Activated CD4-positive, alpha-beta T cell treated with anti-CD3 and anti-CD28 coated beads, Interleukin-2, amount 10 ng/mL, durations not matched to agents 7 days and 5 days (primary cell): Measurements from ENCODE around the gene SEC16B. TPM values are rescaled to one million over a fixed set of nuclear protein-coding genes. Genes with fewer than 3 reads are reported as not detected.
A peak's percentile ranks its signal among the peaks of the same experiment; 100 is the strongest.

ENCODE experiments used
- CTCF ChIA-PET: fragments of 350-600 bp; sonication (Branson Sonifier 250); formaldehyde crosslinking; loops from one replicate; lab custom pipeline; 2021; ENCODE audit warnings: antibody characterized with exemption; lab: Charles Lee
- POLR2A ChIA-PET: fragments of 350-600 bp; sonication (Branson Sonifier 250); formaldehyde crosslinking; loops from one replicate; lab custom pipeline; 2021; ENCODE audit warnings: antibody characterized with exemption; lab: Charles Lee
- DNase-seq: peaks from one replicate; pipeline ENCODE4 v3.0.0-alpha.2; 2020
- H3K27ac Mint-ChIP-seq: one replicate; pipeline ENCODE4 v1.8.0; 2021; ENCODE audit warnings: mild to moderate bottlenecking, moderate library complexity, mixed read lengths
- H3K27me3 Mint-ChIP-seq: one replicate; pipeline ENCODE4 v1.8.0; 2021; ENCODE audit warnings: mixed read lengths
- H3K36me3 Mint-ChIP-seq: one replicate; pipeline ENCODE4 v1.8.0; 2021; ENCODE audit warnings: low read depth, mixed read lengths
- H3K4me1 Mint-ChIP-seq: one replicate; pipeline ENCODE4 v1.8.0; 2021; ENCODE audit warnings: mixed read lengths
- H3K4me3 Mint-ChIP-seq: one replicate; pipeline ENCODE4 v1.8.0; 2021; ENCODE audit warnings: mild to moderate bottlenecking, moderate library complexity, mixed read lengths
- H3K9me3 Mint-ChIP-seq: one replicate; pipeline ENCODE4 v1.8.0; 2021; ENCODE audit warnings: mixed read lengths
- total RNA-seq, 2 experiments: library from RNA; stranded (reverse); gene quantifications; one replicate each; pipeline ENCODE4 v1.2.3, GENCODE V29; 2021

SEC16B gene
- total RNA-seq, 2 experiments from 2014 or later, result 0.23 TPM; not detected in 1

- Mint-ChIP-seq H3K36me3 (no peaks in the 10 kb centered on the region), H3K27me3 (no peaks in the 10 kb centered on the region), H3K4me1 (no peaks in the 10 kb centered on the region), H3K27ac (no peak overlapping the region), H3K4me3 (no peak overlapping the region), H3K9me3 (no peaks in the 10 kb centered on the region)
- no peak for DNase-seq
- ChIA-PET POLR2A (no interaction called here), CTCF (no interaction called here)
Measured at GRCh38 chr1:177966199-177966598, 3.7 kb downstream of the SEC16B start.

GRCh38 chr1:177965293-177965692, 4.6 kb downstream of the SEC16B start:
- H3K4me1 Mint-ChIP-seq, result no peaks in the 10 kb centered on the region
- CTCF ChIA-PET, result no interaction called here
- POLR2A ChIA-PET, result no interaction called here
- no peaks in the 10 kb centered on the region for H3K36me3 Mint-ChIP-seq
- no peaks in the 10 kb centered on the region for H3K9me3 Mint-ChIP-seq
- no peak overlapping the region for H3K4me3 Mint-ChIP-seq
- no peak for DNase-seq
- no peak overlapping the region for H3K27ac Mint-ChIP-seq
- no peaks in the 10 kb centered on the region for H3K27me3 Mint-ChIP-seq

GRCh38 chr1:177964336-177964735, 5.5 kb downstream of the SEC16B start:
- no peaks in the 10 kb centered on the region for H3K36me3 Mint-ChIP-seq
- H3K27me3 Mint-ChIP-seq, result no peaks in the 10 kb centered on the region
- POLR2A ChIA-PET, result no interaction called here
- no peak overlapping the region for H3K4me3 Mint-ChIP-seq
- CTCF ChIA-PET, result no interaction called here
- H3K9me3 Mint-ChIP-seq, result no peaks in the 10 kb centered on the region
- H3K4me1 Mint-ChIP-seq, result no peaks in the 10 kb centered on the region
- H3K27ac Mint-ChIP-seq, result no peak overlapping the region
- DNase-seq, result no peak

GRCh38 chr1:177960939-177961622, 8.8 kb downstream of the SEC16B start:
- Mint-ChIP-seq H3K4me3 (no peak overlapping the region), H3K36me3 (no peaks in the 10 kb centered on the region), H3K4me1 (no peaks in the 10 kb centered on the region), H3K27me3 (no peaks in the 10 kb centered on the region), H3K27ac (no peak overlapping the region), H3K9me3 (no peaks in the 10 kb centered on the region)
- no peak for DNase-seq
- ChIA-PET CTCF (no interaction called here), POLR2A (no interaction called here)

GRCh38 chr1:177959811-177960515, 9.9 kb downstream of the SEC16B start:
- H3K9me3 Mint-ChIP-seq, result no peaks in the 10 kb centered on the region
- H3K27ac Mint-ChIP-seq, result no peak overlapping the region
- CTCF ChIA-PET, result no interaction called here
- H3K4me1 Mint-ChIP-seq, result no peaks in the 10 kb centered on the region
- POLR2A ChIA-PET, result no interaction called here
- H3K36me3 Mint-ChIP-seq, result no peaks in the 10 kb centered on the region
- no peak overlapping the region for H3K4me3 Mint-ChIP-seq
- H3K27me3 Mint-ChIP-seq, result no peaks in the 10 kb centered on the region
- DNase-seq, result no peak

- H3K27ac Mint-ChIP-seq, result no peak overlapping the region
- no peak overlapping the region for H3K4me3 Mint-ChIP-seq
- ChIA-PET POLR2A (interaction anchor here (0.6 kb wide), 1 partner anchor 10 kb away, joined by 4 read pairs; no protein-coding TSS in a partner anchor), CTCF (interaction anchor here (0.5 kb wide), 1 partner anchor 25 kb away, joined by 3 read pairs; no protein-coding TSS in a partner anchor)
- H3K4me1 Mint-ChIP-seq, result no peaks in the 10 kb centered on the region
- DNase-seq, result no peak
- H3K27me3 Mint-ChIP-seq, result no peaks in the 10 kb centered on the region
- no peaks in the 10 kb centered on the region for H3K9me3 Mint-ChIP-seq
- H3K36me3 Mint-ChIP-seq, result no peaks in the 10 kb centered on the region
Measured at GRCh38 chr1:177958092-177958491, 11.8 kb downstream of the SEC16B start.

GRCh38 chr1:177954076-177954475, 15.8 kb downstream of the SEC16B start:
- no peaks in the 10 kb centered on the region for H3K36me3 Mint-ChIP-seq
- H3K9me3 Mint-ChIP-seq, result no peaks in the 10 kb centered on the region
- ChIA-PET CTCF (no interaction called here), POLR2A (no interaction called here)
- DNase-seq, result no peak
- H3K27me3 Mint-ChIP-seq, result no peaks in the 10 kb centered on the region
- no peak overlapping the region for H3K27ac Mint-ChIP-seq
- H3K4me1 Mint-ChIP-seq, result no peaks in the 10 kb centered on the region
- H3K4me3 Mint-ChIP-seq, result no peak overlapping the region

GRCh38 chr1:177953549-177953948, 16.3 kb downstream of the SEC16B start:
- Mint-ChIP-seq H3K36me3 (no peaks in the 10 kb centered on the region), H3K27me3 (no peaks in the 10 kb centered on the region), H3K4me3 (no peak overlapping the region), H3K9me3 (no peaks in the 10 kb centered on the region), H3K4me1 (no peaks in the 10 kb centered on the region), H3K27ac (no peak overlapping the region)
- DNase-seq, result no peak
- ChIA-PET POLR2A (no interaction called here), CTCF (no interaction called here)

- DNase-seq, result no peak
- no peaks in the 10 kb centered on the region for H3K36me3 Mint-ChIP-seq
- no peak overlapping the region for H3K27ac Mint-ChIP-seq
- H3K4me3 Mint-ChIP-seq, result no peak overlapping the region
- no peaks in the 10 kb centered on the region for H3K9me3 Mint-ChIP-seq
- H3K27me3 Mint-ChIP-seq, result no peaks in the 10 kb centered on the region
- ChIA-PET CTCF (interaction anchor here (0.7 kb wide), 1 partner anchor 49 kb away, joined by 3 read pairs; no protein-coding TSS in a partner anchor), POLR2A (no interaction called here)
- no peaks in the 10 kb centered on the region for H3K4me1 Mint-ChIP-seq
Measured at GRCh38 chr1:177952691-177953090, 17.2 kb downstream of the SEC16B start.

GRCh38 chr1:177952249-177952648, 17.6 kb downstream of the SEC16B start:
- H3K27me3 Mint-ChIP-seq, result no peaks in the 10 kb centered on the region
- ChIA-PET POLR2A (no interaction called here), CTCF (interaction anchor here (0.7 kb wide), 1 partner anchor 49 kb away, joined by 3 read pairs; no protein-coding TSS in a partner anchor)
- H3K9me3 Mint-ChIP-seq, result no peaks in the 10 kb centered on the region
- H3K4me3 Mint-ChIP-seq, result no peak overlapping the region
- no peaks in the 10 kb centered on the region for H3K4me1 Mint-ChIP-seq
- no peaks in the 10 kb centered on the region for H3K36me3 Mint-ChIP-seq
- no peak for DNase-seq
- H3K27ac Mint-ChIP-seq, result no peak overlapping the region

- CTCF ChIA-PET, result interaction anchor here (0.6 to 0.8 kb wide), 2 partner anchors 15 to 27 kb away, joined by 3 to 7 read pairs; no protein-coding TSS in a partner anchor
- Mint-ChIP-seq H3K36me3 (no peaks in the 10 kb centered on the region), H3K27ac (no peak overlapping the region), H3K4me1 (no peaks in the 10 kb centered on the region), H3K4me3 (no peak overlapping the region), H3K9me3 (no peaks in the 10 kb centered on the region), H3K27me3 (no peaks in the 10 kb centered on the region)
- POLR2A ChIA-PET, result no interaction called here
- DNase-seq, result no peak
Measured at GRCh38 chr1:177950506-177950905, 19.4 kb downstream of the SEC16B start.

- Mint-ChIP-seq H3K36me3 (no peaks in the 10 kb centered on the region), H3K4me1 (no peaks in the 10 kb centered on the region), H3K27me3 (no peaks in the 10 kb centered on the region), H3K4me3 (no peak overlapping the region), H3K9me3 (no peaks in the 10 kb centered on the region), H3K27ac (no peak overlapping the region)
- CTCF ChIA-PET, result no interaction called here
- peak; percentile 35 for DNase-seq
- POLR2A ChIA-PET, result interaction anchor here (0.7 kb wide), 1 partner anchor 9 kb away, joined by 4 read pairs; no protein-coding TSS in a partner anchor
Measured at GRCh38 chr1:177948336-177948972, 21.4 kb downstream of the SEC16B start.

GRCh38 chr1:177947623-177948022, 22.2 kb downstream of the SEC16B start:
- Mint-ChIP-seq H3K4me3 (no peak overlapping the region), H3K36me3 (no peaks in the 10 kb centered on the region), H3K27ac (no peak overlapping the region), H3K9me3 (no peaks in the 10 kb centered on the region), H3K27me3 (no peaks in the 10 kb centered on the region), H3K4me1 (no peaks in the 10 kb centered on the region)
- POLR2A ChIA-PET, result no interaction called here
- CTCF ChIA-PET, result no interaction called here
- DNase-seq, result no peak
